K562 (cell line): ENCODE data around the gene BRCA1. TPM values are rescaled to one million over a fixed set of nuclear protein-coding genes. Genes with fewer than 3 reads are reported as not detected.

ENCODE experiments used
- CBX1 ChIP-seq: sonication (generic); IDR thresholded peaks from 2 replicates; pipeline ENCODE4 v1.6.1; 2016; ENCODE audit warnings: antibody characterized with exemption, low read depth, mild to moderate bottlenecking
- FOXP1 ChIP-seq: sonication (generic); formaldehyde crosslinking; IDR thresholded peaks from 2 replicates; pipeline ENCODE4 v1.8.0; 2022; ENCODE audit warnings: mild to moderate bottlenecking, missing genetic modification reagents
- HNRNPL ChIP-seq: fragments of 200-400 bp; formaldehyde crosslinking; IDR thresholded peaks from 2 replicates; pipeline ENCODE4 v1.6.1; 2017; ENCODE audit warnings: low read depth, mild to moderate bottlenecking, low read length
- NR3C1 ChIP-seq: sonication (generic); formaldehyde crosslinking; IDR thresholded peaks from 2 replicates; pipeline ENCODE4 v1.8.1; 2022; ENCODE audit warnings: missing genetic modification reagents
- RBM15 ChIP-seq: fragments of 200-400 bp; formaldehyde crosslinking; IDR thresholded peaks from 2 replicates; pipeline ENCODE4 v1.6.1; 2018; ENCODE audit warnings: mild to moderate bottlenecking, low read length, moderate library complexity; ENCODE audit not compliant: insufficient read depth
- RBM25 ChIP-seq: fragments of 200-400 bp; formaldehyde crosslinking; IDR thresholded peaks from 2 replicates; pipeline ENCODE4 v1.6.1; 2018; ENCODE audit warnings: low read length, low read depth, moderate library complexity; ENCODE audit not compliant: severe bottlenecking
- RFX7 ChIP-seq: fragments of 250-450 bp; sonication (Bioruptor Pico); IDR thresholded peaks from 2 replicates; pipeline ENCODE4 v1.5.1; 2021; ENCODE audit warnings: mild to moderate bottlenecking
- ZEB2 ChIP-seq: fragments of 450-650 bp; IDR thresholded peaks from 2 replicates; pipeline ENCODE4 v1.6.1; 2016
- ZKSCAN8 ChIP-seq: fragments of 200-800 bp; sonication (Bioruptor generic); IDR thresholded peaks from 2 replicates; pipeline ENCODE4 v1.6.1; 2016; ENCODE audit warnings: missing genetic modification characterization, missing compliant biosample characterization
- ZNF174 ChIP-seq: fragments of 250-450 bp; sonication (Bioruptor Pico); IDR thresholded peaks from 2 replicates; pipeline ENCODE4 v1.4.0; 2020; ENCODE audit warnings: mild to moderate bottlenecking
- ZNF384 ChIP-seq: IDR thresholded peaks from 2 replicates; pipeline ENCODE4 v1.6.1; 2012; ENCODE audit warnings: low read depth, low read length, improper control_type of control experiment
- polyA plus RNA-seq, 8 experiments: library from polyadenylated mRNA; depleted of rRNA in 4 of 8; stranded (reverse) in 5 of 8; unstranded in 3 of 8; fragments of >200 nt; fragmentation: Nextera tagmentation in 2 of 8; fragmentation: Illumina TruSeq in 1 of 8; extraction: Ambion mirVana in 2 of 8; extraction: Trizol in 1 of 8; gene quantifications; 2 replicates each; pipeline versions ENCODE4 v1.2.1 to v1.2.3, GENCODE V29; 2011 to 2014; ENCODE audit warnings: inconsistent platforms in 1 of 8, missing spikeins in 1 of 8
- total RNA-seq, 7 experiments: library from RNA; depleted of rRNA in 6 of 7; stranded (reverse); fragments of >200 nt in 6 of 7; fragmentation: Illumina TruSeq in 2 of 7; extraction: Trizol in 2 of 7; gene quantifications; 2 replicates each; pipeline versions ENCODE4 v1.2.1 to v1.2.3, GENCODE V29; 2011 to 2021; ENCODE audit warnings: low replicate concordance in 1 of 7
- TF ChIP-seq, protein P1 (sequence below): fragments of 450-650 bp; formaldehyde crosslinking; IDR thresholded peaks from 2 replicates; pipeline ENCODE4 v1.4.0; 2020; ENCODE audit warnings: mild to moderate bottlenecking, moderate library complexity
- TF ChIP-seq, protein P2 (sequence below): fragments of 200-800 bp; sonication (Bioruptor generic); IDR thresholded peaks from 2 replicates; pipeline ENCODE4 v1.6.1; 2017; ENCODE audit warnings: missing genetic modification characterization, missing compliant biosample characterization
- TF ChIP-seq, protein P3 (sequence below): fragments of 450-650 bp; formaldehyde crosslinking; IDR thresholded peaks from 2 replicates; pipeline ENCODE4 v1.4.0; 2022; ENCODE audit warnings: missing genetic modification characterization
- TF ChIP-seq, protein P4 (sequence below): sonication (generic); formaldehyde crosslinking; IDR thresholded peaks from 2 replicates; pipeline ENCODE4 v1.8.0; 2022; ENCODE audit warnings: mild to moderate bottlenecking, missing genetic modification reagents

Gene BRCA1
- total and polyA plus RNA-seq, 9 of the 15 experiments (the other 6 are each of a cell fraction or from before 2014, with no cell fraction given): 25.9 to 95.3 (median 62.3) TPM

DNA sequence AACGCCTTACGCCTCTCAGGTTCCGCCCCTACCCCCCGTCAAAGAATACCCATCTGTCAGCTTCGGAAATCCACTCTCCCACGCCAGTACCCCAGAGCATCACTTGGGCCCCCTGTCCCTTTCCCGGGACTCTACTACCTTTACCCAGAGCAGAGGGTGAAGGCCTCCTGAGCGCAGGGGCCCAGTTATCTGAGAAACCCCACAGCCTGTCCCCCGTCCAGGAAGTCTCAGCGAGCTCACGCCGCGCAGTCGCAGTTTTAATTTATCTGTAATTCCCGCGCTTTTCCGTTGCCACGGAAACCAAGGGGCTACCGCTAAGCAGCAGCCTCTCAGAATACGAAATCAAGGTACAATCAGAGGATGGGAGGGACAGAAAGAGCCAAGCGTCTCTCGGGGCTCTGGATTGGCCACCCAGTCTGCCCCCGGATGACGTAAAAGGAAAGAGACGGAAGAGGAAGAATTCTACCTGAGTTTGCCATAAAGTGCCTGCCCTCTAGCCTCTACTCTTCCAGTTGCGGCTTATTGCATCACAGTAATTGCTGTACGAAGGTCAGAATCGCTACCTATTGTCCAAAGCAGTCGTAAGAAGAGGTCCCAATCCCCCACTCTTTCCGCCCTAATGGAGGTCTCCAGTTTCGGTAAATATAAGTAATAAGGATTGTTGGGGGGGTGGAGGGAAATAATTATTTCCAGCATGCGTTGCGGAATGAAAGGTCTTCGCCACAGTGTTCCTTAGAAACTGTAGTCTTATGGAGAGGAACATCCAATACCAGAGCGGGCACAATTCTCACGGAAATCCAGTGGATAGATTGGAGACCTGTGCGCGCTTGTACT lies at the start of gene BRCA1 (continued):
- TF ChIP-seq, protein P1, sequence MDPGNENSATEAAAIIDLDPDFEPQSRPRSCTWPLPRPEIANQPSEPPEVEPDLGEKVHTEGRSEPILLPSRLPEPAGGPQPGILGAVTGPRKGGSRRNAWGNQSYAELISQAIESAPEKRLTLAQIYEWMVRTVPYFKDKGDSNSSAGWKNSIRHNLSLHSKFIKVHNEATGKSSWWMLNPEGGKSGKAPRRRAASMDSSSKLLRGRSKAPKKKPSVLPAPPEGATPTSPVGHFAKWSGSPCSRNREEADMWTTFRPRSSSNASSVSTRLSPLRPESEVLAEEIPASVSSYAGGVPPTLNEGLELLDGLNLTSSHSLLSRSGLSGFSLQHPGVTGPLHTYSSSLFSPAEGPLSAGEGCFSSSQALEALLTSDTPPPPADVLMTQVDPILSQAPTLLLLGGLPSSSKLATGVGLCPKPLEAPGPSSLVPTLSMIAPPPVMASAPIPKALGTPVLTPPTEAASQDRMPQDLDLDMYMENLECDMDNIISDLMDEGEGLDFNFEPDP (CRISPR knock-in tag): no peak
- TF ChIP-seq NR3C1 (CRISPR knock-in tag): no peak
- TF ChIP-seq CBX1: peak; percentile 49
- TF ChIP-seq, protein P2, sequence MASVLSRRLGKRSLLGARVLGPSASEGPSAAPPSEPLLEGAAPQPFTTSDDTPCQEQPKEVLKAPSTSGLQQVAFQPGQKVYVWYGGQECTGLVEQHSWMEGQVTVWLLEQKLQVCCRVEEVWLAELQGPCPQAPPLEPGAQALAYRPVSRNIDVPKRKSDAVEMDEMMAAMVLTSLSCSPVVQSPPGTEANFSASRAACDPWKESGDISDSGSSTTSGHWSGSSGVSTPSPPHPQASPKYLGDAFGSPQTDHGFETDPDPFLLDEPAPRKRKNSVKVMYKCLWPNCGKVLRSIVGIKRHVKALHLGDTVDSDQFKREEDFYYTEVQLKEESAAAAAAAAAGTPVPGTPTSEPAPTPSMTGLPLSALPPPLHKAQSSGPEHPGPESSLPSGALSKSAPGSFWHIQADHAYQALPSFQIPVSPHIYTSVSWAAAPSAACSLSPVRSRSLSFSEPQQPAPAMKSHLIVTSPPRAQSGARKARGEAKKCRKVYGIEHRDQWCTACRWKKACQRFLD (CRISPR knock-in tag): no peak
- TF ChIP-seq ZEB2: no peak; the same call in 1 of the 2 replicates
- TF ChIP-seq FOXP1 (CRISPR knock-in tag): 0 out of 2 replicates have a peak, but pooled peaks have one; percentile 41
- TF ChIP-seq, protein P3, sequence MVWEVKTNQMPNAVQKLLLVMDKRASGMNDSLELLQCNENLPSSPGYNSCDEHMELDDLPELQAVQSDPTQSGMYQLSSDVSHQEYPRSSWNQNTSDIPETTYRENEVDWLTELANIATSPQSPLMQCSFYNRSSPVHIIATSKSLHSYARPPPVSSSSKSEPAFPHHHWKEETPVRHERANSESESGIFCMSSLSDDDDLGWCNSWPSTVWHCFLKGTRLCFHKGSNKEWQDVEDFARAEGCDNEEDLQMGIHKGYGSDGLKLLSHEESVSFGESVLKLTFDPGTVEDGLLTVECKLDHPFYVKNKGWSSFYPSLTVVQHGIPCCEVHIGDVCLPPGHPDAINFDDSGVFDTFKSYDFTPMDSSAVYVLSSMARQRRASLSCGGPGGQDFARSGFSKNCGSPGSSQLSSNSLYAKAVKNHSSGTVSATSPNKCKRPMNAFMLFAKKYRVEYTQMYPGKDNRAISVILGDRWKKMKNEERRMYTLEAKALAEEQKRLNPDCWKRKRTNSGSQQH (CRISPR knock-in tag): no peak
- TF ChIP-seq ZKSCAN8 (CRISPR knock-in tag): no peak
- TF ChIP-seq RBM25: peak; percentile 27
- no peak for TF ChIP-seq ZNF174 (CRISPR knock-in tag)
- TF ChIP-seq, protein P4, sequence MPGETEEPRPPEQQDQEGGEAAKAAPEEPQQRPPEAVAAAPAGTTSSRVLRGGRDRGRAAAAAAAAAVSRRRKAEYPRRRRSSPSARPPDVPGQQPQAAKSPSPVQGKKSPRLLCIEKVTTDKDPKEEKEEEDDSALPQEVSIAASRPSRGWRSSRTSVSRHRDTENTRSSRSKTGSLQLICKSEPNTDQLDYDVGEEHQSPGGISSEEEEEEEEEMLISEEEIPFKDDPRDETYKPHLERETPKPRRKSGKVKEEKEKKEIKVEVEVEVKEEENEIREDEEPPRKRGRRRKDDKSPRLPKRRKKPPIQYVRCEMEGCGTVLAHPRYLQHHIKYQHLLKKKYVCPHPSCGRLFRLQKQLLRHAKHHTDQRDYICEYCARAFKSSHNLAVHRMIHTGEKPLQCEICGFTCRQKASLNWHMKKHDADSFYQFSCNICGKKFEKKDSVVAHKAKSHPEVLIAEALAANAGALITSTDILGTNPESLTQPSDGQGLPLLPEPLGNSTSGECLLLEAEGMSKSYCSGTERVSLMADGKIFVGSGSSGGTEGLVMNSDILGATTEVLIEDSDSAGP (CRISPR knock-in tag): no peak
- no peak for TF ChIP-seq RFX7 (CRISPR knock-in tag)
- no peak for TF ChIP-seq HNRNPL
- TF ChIP-seq ZNF384: no peak
- no peak for TF ChIP-seq RBM15
